Measurements from ENCODE around the gene MFSD6.
"Not testable (repeated sequence)": the region's sequence is repeated elsewhere in the genome, so short reads cannot be mapped to it uniquely, and the experiment has no call there.

The MFSD6 gene

GRCh38 chr2:190462181-190462580, 54.0 kb downstream of the MFSD6 start:
- no peak for DNase-seq (ENCODE audit: low read depth, low spot score)
- in situ Hi-C loops (cut with HindIII; ENCODE audit: low sequenced_read_pairs) = no loop called here
- H3K4me3 ChIP-seq (ENCODE audit: low read depth, low read length) = no peak overlapping the region
- TF ChIP-seq CTCF (IDR thresholded peaks at IDR 0.05; ENCODE audit: low read depth, low read length) = no peak

DNA sequence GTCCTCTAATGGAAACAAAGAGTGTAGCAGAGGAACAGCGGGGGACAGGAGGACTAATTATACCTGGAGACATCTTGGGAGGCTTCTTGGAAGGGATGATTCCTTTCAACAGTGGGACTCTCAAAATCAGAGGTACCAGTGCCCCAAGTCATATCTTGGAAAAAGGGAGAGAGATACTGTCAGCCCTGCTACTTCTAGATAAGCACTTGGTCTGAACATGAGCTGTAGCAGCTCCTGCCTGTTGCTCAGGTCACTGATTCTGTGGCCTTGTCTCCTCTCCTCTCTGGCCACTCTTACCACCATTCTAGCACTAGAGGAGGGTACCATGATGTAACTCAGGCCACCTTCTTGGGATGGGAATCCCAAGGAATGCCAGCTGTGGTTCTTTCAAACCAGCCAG, 54.5 kb downstream of the MFSD6 start:
- H3K4me3 ChIP-seq (ENCODE audit: low read depth, low read length) = no peak overlapping the region
- in situ Hi-C loops (cut with HindIII; ENCODE audit: low sequenced_read_pairs) = no loop called here
- DNase-seq (ENCODE audit: low read depth, low spot score) = no peak
- TF ChIP-seq CTCF (IDR thresholded peaks at IDR 0.05; ENCODE audit: low read depth, low read length) = no peak

- TF ChIP-seq CTCF (IDR thresholded peaks at IDR 0.05; ENCODE audit: low read depth, low read length) = no peak
- DNase-seq (ENCODE audit: low read depth, low spot score) = no peak
- in situ Hi-C loops (cut with HindIII; ENCODE audit: low sequenced_read_pairs) = no loop called here
These were observed 56.9 kb downstream of the MFSD6 start for GRCh38 chr2:190465060-190465459.

DNA sequence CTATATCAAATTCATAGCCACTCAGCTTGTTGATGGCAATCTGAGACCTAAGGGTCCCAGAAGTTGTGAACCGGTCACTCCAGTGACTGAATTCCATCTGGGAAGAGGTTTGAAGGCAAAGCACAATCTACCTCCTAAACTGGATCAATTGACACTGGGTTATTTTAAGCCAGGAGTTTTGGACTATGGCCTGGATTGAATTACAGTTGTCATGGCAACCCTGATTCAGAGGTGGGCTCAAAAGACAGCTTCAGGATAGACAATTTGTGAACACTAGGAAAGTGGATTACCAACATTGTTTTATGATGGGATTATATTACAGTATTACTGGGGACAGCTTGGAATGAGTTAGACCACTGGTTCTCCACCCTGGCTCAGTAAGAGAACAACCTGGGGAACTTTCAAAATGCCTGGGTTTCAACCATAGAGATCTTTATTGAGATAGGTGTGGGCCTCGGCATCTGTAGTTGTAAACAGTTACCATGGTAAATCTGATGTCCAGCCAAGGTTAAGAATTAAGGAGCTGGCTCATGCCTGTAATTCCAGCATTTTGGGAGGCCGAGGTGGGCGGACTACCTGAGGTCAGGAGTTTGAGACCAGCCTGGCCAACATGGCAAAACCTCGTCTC, 58.8 kb downstream of the MFSD6 start:
- H3K4me3 ChIP-seq (ENCODE audit: low read depth, low read length) = no peak overlapping the region
- DNase-seq (ENCODE audit: low read depth, low spot score) = no peak
- no peak for TF ChIP-seq CTCF (IDR thresholded peaks at IDR 0.05; ENCODE audit: low read depth, low read length)
- in situ Hi-C loops (cut with HindIII; ENCODE audit: low sequenced_read_pairs) = no loop called here

More at GRCh38 chr2:190465060-190465459, 56.9 kb downstream of the MFSD6 start:
- no peak overlapping the region for H3K4me3 ChIP-seq (ENCODE audit: low read depth, low read length)

DNA sequence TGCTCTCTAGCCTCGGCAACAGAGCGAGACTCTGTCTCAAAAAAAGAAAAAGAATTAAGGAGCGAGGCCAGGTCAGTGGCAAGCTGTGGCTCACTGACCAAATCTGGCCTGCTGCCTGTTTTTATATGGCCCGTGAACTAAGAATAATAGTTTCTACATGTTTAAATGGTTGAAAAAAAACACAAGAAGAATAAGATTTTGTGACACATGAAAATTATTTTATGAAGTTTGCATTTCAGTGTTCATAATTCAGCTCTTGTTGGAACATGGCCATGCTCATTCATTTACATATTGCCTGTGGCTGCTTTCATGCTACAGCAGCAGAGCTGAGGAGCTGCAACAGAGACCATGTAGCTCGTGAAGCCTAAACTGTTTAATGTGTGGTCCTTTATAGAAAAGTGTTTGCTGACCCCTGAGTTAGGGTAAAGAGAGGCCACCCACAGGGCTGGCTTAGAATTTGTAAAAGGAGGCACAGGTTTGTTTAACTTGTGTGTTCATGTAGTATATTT, 59.5 kb downstream of the MFSD6 start:
- peak; percentile 61 for DNase-seq (ENCODE audit: low read depth, low spot score)
- no peak overlapping the region for H3K4me3 ChIP-seq (ENCODE audit: low read depth, low read length)
- in situ Hi-C loops (cut with HindIII; ENCODE audit: low sequenced_read_pairs) = no loop called here
- no peak for TF ChIP-seq CTCF (IDR thresholded peaks at IDR 0.05; ENCODE audit: low read depth, low read length)

DNA sequence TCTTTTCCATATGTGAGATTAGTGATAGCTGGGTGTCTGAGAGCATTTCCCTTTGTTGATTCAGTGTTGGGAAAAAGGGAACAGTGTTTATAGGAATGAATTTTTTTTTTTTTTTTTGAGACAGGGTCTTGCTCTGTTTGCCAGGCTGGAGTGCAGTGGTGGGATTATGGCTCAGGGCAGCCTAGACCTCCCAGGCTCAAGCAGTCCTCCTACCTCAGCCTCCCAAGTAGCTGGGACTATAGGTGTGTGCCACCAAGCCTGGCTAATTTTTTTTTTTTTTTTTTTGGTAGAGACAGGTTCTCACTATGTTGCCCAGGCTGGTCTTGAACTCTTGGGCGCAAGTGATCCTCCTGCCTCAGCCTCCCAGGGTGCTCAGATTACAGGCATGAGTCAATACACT, 60.2 kb downstream of the MFSD6 start:
- DNase-seq (ENCODE audit: low read depth, low spot score); H3K4me3 ChIP-seq (ENCODE audit: low read depth, low read length); in situ Hi-C loops (cut with HindIII; ENCODE audit: low sequenced_read_pairs): not testable (repeated sequence)

- in situ Hi-C loops (cut with HindIII; ENCODE audit: low sequenced_read_pairs) = no loop called here
- H3K4me3 ChIP-seq (ENCODE audit: low read depth, low read length) = no peak overlapping the region
- TF ChIP-seq CTCF (IDR thresholded peaks at IDR 0.05; ENCODE audit: low read depth, low read length) = no peak
- peak; percentile 97 for DNase-seq (ENCODE audit: low read depth, low spot score)
These were observed 60.8 kb downstream of the MFSD6 start for GRCh38 chr2:190468814-190469569.
